Endodermal cell (in vitro differentiated cells): ENCODE results near the gene PLCH2. TPM values are rescaled to one million over a fixed set of nuclear protein-coding genes. Genes with fewer than 3 reads are reported as not detected.
"Not testable (repeated sequence)": the region's sequence is repeated elsewhere in the genome, so short reads cannot be mapped to it uniquely, and the experiment has no call there.

Experiments
- DNase-seq: peaks from one replicate; pipeline ENCODE4 v3.0.0-alpha.2; 2017
- H3K27ac ChIP-seq: 2 replicates; pipeline ENCODE4 v1.5.1; 2013; ENCODE audit warnings: mild to moderate bottlenecking, low read depth, low read length, moderate library complexity
- H3K27me3 ChIP-seq: 2 replicates; pipeline ENCODE4 v1.6.1; 2013; ENCODE audit warnings: mild to moderate bottlenecking, low read length, moderate library complexity; ENCODE audit not compliant: insufficient read depth, control insufficient read depth, poor library complexity, severe bottlenecking
- H3K36me3 ChIP-seq: 2 replicates; pipeline ENCODE4 v1.7.0; 2013; ENCODE audit warnings: mild to moderate bottlenecking, low read length, moderate library complexity; ENCODE audit not compliant: control insufficient read depth, insufficient read depth
- H3K4me1 ChIP-seq: one replicate; pipeline ENCODE4 v1.7.0; 2013; ENCODE audit warnings: low read length; ENCODE audit not compliant: control insufficient read depth, insufficient read depth
- H3K4me3 ChIP-seq: 2 replicates; pipeline ENCODE4 v1.5.1; 2013; ENCODE audit warnings: mild to moderate bottlenecking, low read length, moderate library complexity
- H3K9ac ChIP-seq: 2 replicates; pipeline ENCODE4 v1.6.1; 2013; ENCODE audit warnings: mild to moderate bottlenecking, low read length, moderate library complexity; ENCODE audit not compliant: poor library complexity, severe bottlenecking; ENCODE audit errors: extremely low read depth
- H3K9me3 ChIP-seq: 2 replicates; pipeline ENCODE4 v1.6.1; 2013; ENCODE audit warnings: mild to moderate bottlenecking, low read length, moderate library complexity; ENCODE audit not compliant: control insufficient read depth
- H3K27ac Mint-ChIP-seq: 2 replicates; pipeline ENCODE4 v1.8.0; 2020; ENCODE audit warnings: mixed read lengths
- H3K27me3 Mint-ChIP-seq: 2 replicates; pipeline ENCODE4 v1.8.0; 2021; ENCODE audit warnings: mild to moderate bottlenecking, mixed read lengths; ENCODE audit not compliant: insufficient read depth
- H3K36me3 Mint-ChIP-seq: 2 replicates; pipeline ENCODE4 v1.8.0; 2020; ENCODE audit warnings: low read depth, mixed read lengths
- H3K4me1 Mint-ChIP-seq: 2 replicates; pipeline ENCODE4 v1.8.0; 2020; ENCODE audit warnings: mixed read lengths
- H3K4me3 Mint-ChIP-seq: 2 replicates; pipeline ENCODE4 v1.8.0; 2020; ENCODE audit warnings: mild to moderate bottlenecking, moderate library complexity, mixed read lengths
- H3K9me3 Mint-ChIP-seq: 2 replicates; pipeline ENCODE4 v1.8.0; 2020; ENCODE audit warnings: mild to moderate bottlenecking, mixed read lengths
- WGBS, 2 experiments: methylation state at CpG; one replicate each; pipeline versions ENCODE4 v1.1.5 to v1.1.7; 2013; ENCODE audit warnings: missing lambda C conversion rate in 2 of 2, mixed read lengths in 1 of 2; ENCODE audit not compliant: insufficient coverage in 1 of 2, insufficient read length in 1 of 2; 5-methylcytosine and 5-hydroxymethylcytosine counted together
- total RNA-seq, 2 donors: library from RNA; stranded (reverse); fragmentation: NEBNext Ultra II Directional in 1 of 2; extraction: Animal tissue kit (Norgen Biotek cat#: 25700) in 1 of 2; gene quantifications; 2 replicates in 1 of 2; 3 replicates in 1 of 2; pipeline ENCODE4 v1.2.1, GENCODE V29; 2021
- TF ChIP-seq, protein P1 (sequence below): fragments of 200-600 bp; sonication (generic); conservative IDR thresholded peaks from 2 replicates; pipeline ENCODE4 v1.5.0; 2021; ENCODE audit warnings: antibody characterized with exemption, mild to moderate bottlenecking

Gene PLCH2
- total RNA-seq, 2 donors from 2014 or later, result 0.18 to 0.31 TPM

DNA sequence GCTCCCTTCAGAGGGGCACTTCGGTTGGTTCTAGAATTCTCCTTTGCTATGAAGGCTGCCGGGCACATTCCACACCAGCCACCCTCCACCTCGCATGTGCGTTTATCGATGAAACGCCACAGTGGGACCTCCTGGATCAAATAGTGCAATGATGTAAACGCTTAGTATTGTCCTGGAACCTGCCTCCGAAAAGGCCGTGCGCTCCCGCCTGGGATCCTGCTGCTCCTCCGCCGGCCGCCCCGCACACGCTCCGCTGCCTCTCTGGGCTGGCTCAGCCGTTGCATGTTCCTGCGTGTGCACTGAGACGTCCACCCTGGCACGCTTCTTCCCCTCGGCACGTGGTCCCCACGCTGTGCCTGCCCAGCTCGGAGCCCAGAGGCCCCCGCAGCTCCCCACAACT is 76.1 kb downstream of the PLCH2 start:
- TF ChIP-seq, protein P1, sequence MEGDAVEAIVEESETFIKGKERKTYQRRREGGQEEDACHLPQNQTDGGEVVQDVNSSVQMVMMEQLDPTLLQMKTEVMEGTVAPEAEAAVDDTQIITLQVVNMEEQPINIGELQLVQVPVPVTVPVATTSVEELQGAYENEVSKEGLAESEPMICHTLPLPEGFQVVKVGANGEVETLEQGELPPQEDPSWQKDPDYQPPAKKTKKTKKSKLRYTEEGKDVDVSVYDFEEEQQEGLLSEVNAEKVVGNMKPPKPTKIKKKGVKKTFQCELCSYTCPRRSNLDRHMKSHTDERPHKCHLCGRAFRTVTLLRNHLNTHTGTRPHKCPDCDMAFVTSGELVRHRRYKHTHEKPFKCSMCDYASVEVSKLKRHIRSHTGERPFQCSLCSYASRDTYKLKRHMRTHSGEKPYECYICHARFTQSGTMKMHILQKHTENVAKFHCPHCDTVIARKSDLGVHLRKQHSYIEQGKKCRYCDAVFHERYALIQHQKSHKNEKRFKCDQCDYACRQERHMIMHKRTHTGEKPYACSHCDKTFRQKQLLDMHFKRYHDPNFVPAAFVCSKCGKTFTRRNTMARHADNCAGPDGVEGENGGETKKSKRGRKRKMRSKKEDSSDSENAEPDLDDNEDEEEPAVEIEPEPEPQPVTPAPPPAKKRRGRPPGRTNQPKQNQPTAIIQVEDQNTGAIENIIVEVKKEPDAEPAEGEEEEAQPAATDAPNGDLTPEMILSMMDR, result no peak
- Histone ChIP-seq H3K4me3 (no peak overlapping the region), H3K4me1 (no peaks in the 10 kb centered on the region), H3K9me3 (no peaks in the 10 kb centered on the region), H3K27ac (no peak overlapping the region), H3K27me3 (no peaks in the 10 kb centered on the region), H3K36me3 (no peaks in the 10 kb centered on the region), H3K9ac (no peak overlapping the region)
- 96 to 97% methylated on average over 18 to 24 of the region's 26 CpGs for WGBS, 2 experiments
- H3K4me1 Mint-ChIP-seq, result peaks cover 4% of the 10 kb centered on the region
- no peak overlapping the region for H3K27ac Mint-ChIP-seq
- H3K36me3 Mint-ChIP-seq, result no peaks in the 10 kb centered on the region
- DNase-seq, result no peak
- H3K4me3 Mint-ChIP-seq, result no peak overlapping the region
- no peaks in the 10 kb centered on the region for H3K27me3 Mint-ChIP-seq
- no peaks in the 10 kb centered on the region for H3K9me3 Mint-ChIP-seq

DNA sequence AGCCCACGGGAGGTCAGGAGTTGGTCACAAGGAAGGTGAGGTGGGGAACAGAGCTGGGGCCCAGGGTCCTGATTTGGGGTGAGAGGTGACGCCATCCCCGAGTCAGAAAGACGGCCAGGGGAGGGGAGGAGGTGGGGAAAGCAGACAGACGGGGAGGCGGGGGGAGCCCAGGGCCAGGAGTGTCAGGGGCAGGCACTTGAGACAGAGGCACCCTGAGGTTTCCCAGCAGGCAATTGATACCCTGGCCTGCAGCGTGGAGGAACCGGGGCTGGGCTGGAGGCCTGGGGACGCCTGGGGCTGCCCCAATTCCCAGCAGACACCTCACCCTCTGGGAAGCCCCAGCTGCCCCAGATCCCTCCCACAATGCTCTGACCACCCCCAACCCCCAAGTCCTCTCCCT is 77.0 kb downstream of the PLCH2 start:
- not testable (repeated sequence) for H3K4me1 Mint-ChIP-seq, H3K9ac ChIP-seq, H3K4me1 ChIP-seq, H3K27me3 ChIP-seq, H3K36me3 Mint-ChIP-seq, H3K36me3 ChIP-seq, H3K9me3 ChIP-seq, H3K27me3 Mint-ChIP-seq, H3K4me3 Mint-ChIP-seq, H3K27ac Mint-ChIP-seq, DNase-seq, H3K27ac ChIP-seq, H3K4me3 ChIP-seq, H3K9me3 Mint-ChIP-seq
- WGBS, 2 experiments, result 84 to 87% methylated on average over 5 to 7 of the region's 9 CpGs

DNA sequence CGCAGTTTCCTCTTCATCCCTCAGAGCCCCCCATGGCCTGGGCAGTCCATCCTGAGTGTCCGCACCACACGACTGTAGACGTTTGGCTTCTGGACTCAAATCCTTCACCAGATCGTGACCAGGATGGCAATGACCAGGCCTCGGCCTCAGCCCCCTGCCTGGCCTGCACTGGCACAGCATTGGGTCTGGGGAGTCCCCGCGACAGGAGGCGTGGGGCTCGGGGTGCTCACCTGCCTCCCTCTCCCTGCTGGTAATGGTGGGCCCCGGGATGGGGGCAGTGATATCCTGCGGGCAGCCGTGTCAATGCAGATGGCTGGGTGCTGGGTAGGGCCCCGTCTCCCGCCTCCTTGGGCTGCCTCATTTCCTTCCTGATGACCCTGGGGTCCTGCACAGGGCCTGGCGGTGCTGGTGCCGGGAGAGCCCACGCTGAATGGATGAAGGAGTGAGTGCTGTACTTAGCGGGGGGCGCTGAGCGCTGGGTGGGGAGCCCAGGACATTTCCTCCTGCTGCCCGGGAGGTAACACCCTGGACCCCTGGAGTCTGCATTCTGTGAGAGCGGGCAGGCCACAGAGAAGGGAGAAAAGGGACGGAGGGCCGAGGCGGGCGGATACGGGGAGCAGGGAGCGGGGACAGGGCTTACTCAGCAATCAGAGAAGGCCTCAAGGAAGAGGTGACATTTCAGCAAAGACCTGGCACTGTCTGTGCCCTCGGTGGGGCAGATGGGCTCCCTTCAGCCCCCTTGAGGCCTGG is 78.0 kb downstream of the PLCH2 start:
- no peak overlapping the region for H3K27ac Mint-ChIP-seq
- no peaks in the 10 kb centered on the region for H3K36me3 Mint-ChIP-seq
- 90 to 93% methylated on average over 23 to 30 of the region's 30 CpGs for WGBS, 2 experiments

More for the DNA sequence above, 78.0 kb downstream of the PLCH2 start:
- H3K27ac ChIP-seq, result no peak overlapping the region
- Mint-ChIP-seq H3K4me3 (no peak overlapping the region), H3K9me3 (no peaks in the 10 kb centered on the region), H3K27me3 (no peaks in the 10 kb centered on the region), H3K4me1 (peaks cover 4% of the 10 kb centered on the region)
- H3K36me3 ChIP-seq, result no peaks in the 10 kb centered on the region
- H3K4me1 ChIP-seq, result no peaks in the 10 kb centered on the region
- H3K27me3 ChIP-seq, result no peaks in the 10 kb centered on the region
- H3K4me3 ChIP-seq, result no peak overlapping the region
- H3K9me3 ChIP-seq, result no peaks in the 10 kb centered on the region
- no peak for DNase-seq
- TF ChIP-seq, protein P1, result no peak
- no peak overlapping the region for H3K9ac ChIP-seq
